Breast epithelium (tissue), 3 donors: ENCODE measurements around the gene ADAM22.

ENCODE experiments used
- CTCF ChIP-seq, 3 donors: fragments of 450-650 bp; IDR thresholded peaks; one replicate each; pipeline ENCODE4 v1.5.1; 2016 to 2017; ENCODE audit warnings: antibody characterized with exemption in 3 of 3, mild to moderate bottlenecking in 3 of 3, moderate library complexity in 3 of 3
- POLR2A ChIP-seq: fragments of 450-650 bp; IDR thresholded peaks from one replicate; pipeline ENCODE4 v1.6.1; 2016; ENCODE audit warnings: antibody characterized with exemption, mild to moderate bottlenecking, moderate library complexity
- POLR2AphosphoS5 ChIP-seq, 3 donors: sonication (generic); formaldehyde crosslinking; IDR thresholded peaks; one replicate each; pipeline ENCODE4 v1.6.1; 2017; ENCODE audit warnings: antibody characterized with exemption in 3 of 3

GRCh38 chr7:88115258-88115796 is 181.3 kb downstream of the ADAM22 start:
- no peak for TF ChIP-seq CTCF (IDR thresholded peaks at IDR 0.05)
- no peak for TF ChIP-seq POLR2A
- no peak for TF ChIP-seq POLR2AphosphoS5 (IDR thresholded peaks at IDR 0.05)
